Ishikawa (cell line): ENCODE results near the gene CKAP5.

Experiments
- CEBPB ChIP-seq: IDR thresholded peaks from 2 replicates; pipeline ENCODE4 v1.6.1; 2012
- EP300 ChIP-seq: IDR thresholded peaks from 2 replicates; pipeline ENCODE4 v1.6.1; 2012; ENCODE audit warnings: borderline replicate concordance
- FOXM1 ChIP-seq: IDR thresholded peaks from 2 replicates; pipeline ENCODE4 v1.6.1; 2012; ENCODE audit warnings: low read depth, borderline replicate concordance
- MAX ChIP-seq: IDR thresholded peaks from 2 replicates; pipeline ENCODE4 v1.6.1; 2012
- NFIC ChIP-seq: IDR thresholded peaks from 2 replicates; pipeline ENCODE4 v1.6.1; 2012
- RAD21 ChIP-seq: IDR thresholded peaks from 2 replicates; pipeline ENCODE4 v1.6.1; 2012; ENCODE audit warnings: low read depth
- REST ChIP-seq: IDR thresholded peaks from 2 replicates; pipeline ENCODE4 v1.6.1; 2012; ENCODE audit warnings: low read depth, mild to moderate bottlenecking
- TAF1 ChIP-seq: IDR thresholded peaks from 2 replicates; pipeline ENCODE4 v1.6.1; 2012; ENCODE audit warnings: low read depth, mild to moderate bottlenecking
- TF ChIP-seq, protein P1 (sequence below): IDR thresholded peaks from 2 replicates; pipeline ENCODE4 v1.6.1; 2012

DNA sequence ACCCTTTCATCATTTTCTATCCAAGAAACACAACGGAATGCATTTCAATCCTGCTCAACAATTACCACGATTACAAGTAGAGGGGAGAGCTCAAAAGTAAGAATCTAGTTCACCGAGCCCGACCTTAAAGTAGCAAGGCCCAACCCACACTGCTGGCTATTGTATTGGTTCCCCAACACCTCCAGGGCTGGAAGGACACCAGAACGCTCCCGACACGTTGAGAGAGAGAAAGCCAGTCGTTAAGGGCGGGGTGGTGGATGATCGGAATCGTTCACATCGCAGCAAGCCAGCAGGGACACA, 690 bp downstream of the CKAP5 start:
- TF ChIP-seq MAX, result no peak; the same call in 1 of the 2 replicates
- no peak for TF ChIP-seq RAD21
- TF ChIP-seq FOXM1, result no peak
- no peak for TF ChIP-seq REST
- TF ChIP-seq, protein P1, sequence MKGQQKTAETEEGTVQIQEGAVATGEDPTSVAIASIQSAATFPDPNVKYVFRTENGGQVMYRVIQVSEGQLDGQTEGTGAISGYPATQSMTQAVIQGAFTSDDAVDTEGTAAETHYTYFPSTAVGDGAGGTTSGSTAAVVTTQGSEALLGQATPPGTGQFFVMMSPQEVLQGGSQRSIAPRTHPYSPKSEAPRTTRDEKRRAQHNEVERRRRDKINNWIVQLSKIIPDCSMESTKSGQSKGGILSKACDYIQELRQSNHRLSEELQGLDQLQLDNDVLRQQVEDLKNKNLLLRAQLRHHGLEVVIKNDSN, result no peak
- TF ChIP-seq CEBPB, result no peak
- TF ChIP-seq EP300, result no peak
- no peak for TF ChIP-seq NFIC
- TF ChIP-seq TAF1, result no peak
